ENCODE results near the gene SLC5A11. TPM values are rescaled to one million over a fixed set of nuclear protein-coding genes. Genes with fewer than 3 reads are reported as not detected.

SLC5A11 gene
- total and polyA plus RNA-seq, 2 donors (not counting 1 experiment from before 2014, with no cell fraction given), result under 0.01 TPM; not detected in 1

GRCh38 chr16:24936151-24936550 lies 90.4 kb downstream of the SLC5A11 start:
- Histone ChIP-seq H2AFZ (ENCODE audit: low read length) (no peak overlapping the region), H3K9ac (ENCODE audit: insufficient read depth, low read length) (no peak overlapping the region), H3K27ac (ENCODE audit: insufficient read depth, low read length) (no peak overlapping the region), H4K20me1 (ENCODE audit: control insufficient read depth, extremely low read depth, insufficient read depth, low read length) (no peaks in the 10 kb centered on the region), H3K9me3 (ENCODE audit: control insufficient read depth, insufficient read depth, low read depth, low read length) (no peaks in the 10 kb centered on the region), H3K27me3 (ENCODE audit: control insufficient read depth, insufficient read depth, low read length) (no peaks in the 10 kb centered on the region), H3K36me3 (ENCODE audit: control insufficient read depth, insufficient read depth, low read length) (peaks cover 20% of the 10 kb centered on the region), H3K79me2 (ENCODE audit: control insufficient read depth, insufficient read depth, low read length) (no peaks in the 10 kb centered on the region), H3K4me2 (ENCODE audit: extremely low read depth, insufficient read depth, low read length) (no peak overlapping the region), H3K4me3 (replicated peaks in 1 of 4; ENCODE audit: control extremely low read depth in 1 of 4, insufficient read depth in 1 of 4, low read depth in 3 of 4, low read length in 4 of 4) (no peak overlapping the region), H3K4me1 (ENCODE audit: control insufficient read depth, extremely low read depth, insufficient read depth, low read length) (no peaks in the 10 kb centered on the region)
- DNase-seq (ENCODE audit: low read depth in 2 of 2), result no peak
- TF ChIP-seq CTCF (conservative IDR thresholded peaks at IDR 0.05 in 1 of 2, IDR thresholded peaks at IDR 0.05 in 1 of 2; ENCODE audit: low read depth in 1 of 2, low read length in 2 of 2) (no peak), EZH2 (IDR thresholded peaks at IDR 0.05; ENCODE audit: low read length, missing control alignments) (no peak)

- Histone ChIP-seq H2AFZ (ENCODE audit: low read length) (no peak overlapping the region), H3K27ac (ENCODE audit: insufficient read depth, low read length) (no peak overlapping the region), H3K4me3 (replicated peaks in 1 of 4; ENCODE audit: control extremely low read depth in 1 of 4, insufficient read depth in 1 of 4, low read depth in 3 of 4, low read length in 4 of 4) (no peak overlapping the region), H4K20me1 (ENCODE audit: control insufficient read depth, extremely low read depth, insufficient read depth, low read length) (no peaks in the 10 kb centered on the region), H3K9ac (ENCODE audit: insufficient read depth, low read length) (no peak overlapping the region), H3K36me3 (ENCODE audit: control insufficient read depth, insufficient read depth, low read length) (peaks cover 14% of the 10 kb centered on the region), H3K27me3 (ENCODE audit: control insufficient read depth, insufficient read depth, low read length) (no peaks in the 10 kb centered on the region), H3K79me2 (ENCODE audit: control insufficient read depth, insufficient read depth, low read length) (no peaks in the 10 kb centered on the region), H3K4me2 (ENCODE audit: extremely low read depth, insufficient read depth, low read length) (no peak overlapping the region), H3K4me1 (ENCODE audit: control insufficient read depth, extremely low read depth, insufficient read depth, low read length) (no peaks in the 10 kb centered on the region), H3K9me3 (ENCODE audit: control insufficient read depth, insufficient read depth, low read depth, low read length) (no peaks in the 10 kb centered on the region)
- no peak for TF ChIP-seq EZH2 (IDR thresholded peaks at IDR 0.05; ENCODE audit: low read length, missing control alignments)
- TF ChIP-seq CTCF (conservative IDR thresholded peaks at IDR 0.05 in 1 of 2, IDR thresholded peaks at IDR 0.05 in 1 of 2; ENCODE audit: low read depth in 1 of 2, low read length in 2 of 2), result no peak
- no peak for DNase-seq (ENCODE audit: low read depth in 2 of 2)
These were observed 93.5 kb downstream of the SLC5A11 start for GRCh38 chr16:24939224-24939623.

GRCh38 chr16:24939738-24940137 lies 94.0 kb downstream of the SLC5A11 start:
- Histone ChIP-seq H3K9me3 (ENCODE audit: control insufficient read depth, insufficient read depth, low read depth, low read length) (no peaks in the 10 kb centered on the region), H3K9ac (ENCODE audit: insufficient read depth, low read length) (no peak overlapping the region), H3K27ac (ENCODE audit: insufficient read depth, low read length) (no peak overlapping the region), H3K4me1 (ENCODE audit: control insufficient read depth, extremely low read depth, insufficient read depth, low read length) (no peaks in the 10 kb centered on the region), H3K27me3 (ENCODE audit: control insufficient read depth, insufficient read depth, low read length) (no peaks in the 10 kb centered on the region), H4K20me1 (ENCODE audit: control insufficient read depth, extremely low read depth, insufficient read depth, low read length) (no peaks in the 10 kb centered on the region), H3K4me3 (replicated peaks in 1 of 4; ENCODE audit: control extremely low read depth in 1 of 4, insufficient read depth in 1 of 4, low read depth in 3 of 4, low read length in 4 of 4) (no peak overlapping the region), H2AFZ (ENCODE audit: low read length) (no peak overlapping the region), H3K79me2 (ENCODE audit: control insufficient read depth, insufficient read depth, low read length) (no peaks in the 10 kb centered on the region), H3K36me3 (ENCODE audit: control insufficient read depth, insufficient read depth, low read length) (peaks cover 13% of the 10 kb centered on the region), H3K4me2 (ENCODE audit: extremely low read depth, insufficient read depth, low read length) (no peak overlapping the region)
- no peak for TF ChIP-seq EZH2 (IDR thresholded peaks at IDR 0.05; ENCODE audit: low read length, missing control alignments)
- no peak for TF ChIP-seq CTCF (conservative IDR thresholded peaks at IDR 0.05 in 1 of 2, IDR thresholded peaks at IDR 0.05 in 1 of 2; ENCODE audit: low read depth in 1 of 2, low read length in 2 of 2)
- DNase-seq (ENCODE audit: low read depth in 2 of 2), result no peak

Data from fibroblast of lung (primary cell).